BLaER1 treated with 17β-estradiol and CSF1 and Interleukin-3, amounts not matched to agents 10 nM and 100 nM (cell line): ENCODE results near the gene PRDM16.

Source experiments
- H3K27ac ChIP-seq, 11 experiments: shearing (Covaris generic); formaldehyde crosslinking; 2 replicates each; pipeline ENCODE4 v1.8.1; 2022
- H3K27me3 ChIP-seq, 11 experiments: shearing (Covaris generic); formaldehyde crosslinking; 2 replicates each; pipeline ENCODE4 v1.8.1; 2022
- H3K36me3 ChIP-seq, 11 experiments: shearing (Covaris generic); formaldehyde crosslinking; 2 replicates each; pipeline ENCODE4 v1.8.1; 2022
- H3K4me1 ChIP-seq, 10 experiments: shearing (Covaris generic); formaldehyde crosslinking; 2 replicates each; pipeline ENCODE4 v1.8.1; 2022
- H3K4me2 ChIP-seq, 11 experiments: shearing (Covaris generic); formaldehyde crosslinking; 2 replicates each; pipeline ENCODE4 v1.8.1; 2022
- H3K4me3 ChIP-seq, 10 experiments: shearing (Covaris generic); formaldehyde crosslinking; 2 replicates each; pipeline ENCODE4 v1.8.1; 2022
- H3K9ac ChIP-seq, 11 experiments: shearing (Covaris generic); formaldehyde crosslinking; 2 replicates each; pipeline ENCODE4 v1.8.1; 2022
- H3K9me3 ChIP-seq, 11 experiments: shearing (Covaris generic); formaldehyde crosslinking; replicated peaks in 1 of 11; 2 replicates each; pipeline ENCODE4 v1.8.1; 2022
- H4K20me1 ChIP-seq, 11 experiments: shearing (Covaris generic); formaldehyde crosslinking; 2 replicates each; pipeline ENCODE4 v1.8.1; 2022
- Cebpa-rat ChIP-seq, 11 experiments: shearing (Covaris generic); IDR thresholded peaks; 2 replicates each; pipeline ENCODE4 v1.8.1; 2022

The PRDM16 gene

DNA sequence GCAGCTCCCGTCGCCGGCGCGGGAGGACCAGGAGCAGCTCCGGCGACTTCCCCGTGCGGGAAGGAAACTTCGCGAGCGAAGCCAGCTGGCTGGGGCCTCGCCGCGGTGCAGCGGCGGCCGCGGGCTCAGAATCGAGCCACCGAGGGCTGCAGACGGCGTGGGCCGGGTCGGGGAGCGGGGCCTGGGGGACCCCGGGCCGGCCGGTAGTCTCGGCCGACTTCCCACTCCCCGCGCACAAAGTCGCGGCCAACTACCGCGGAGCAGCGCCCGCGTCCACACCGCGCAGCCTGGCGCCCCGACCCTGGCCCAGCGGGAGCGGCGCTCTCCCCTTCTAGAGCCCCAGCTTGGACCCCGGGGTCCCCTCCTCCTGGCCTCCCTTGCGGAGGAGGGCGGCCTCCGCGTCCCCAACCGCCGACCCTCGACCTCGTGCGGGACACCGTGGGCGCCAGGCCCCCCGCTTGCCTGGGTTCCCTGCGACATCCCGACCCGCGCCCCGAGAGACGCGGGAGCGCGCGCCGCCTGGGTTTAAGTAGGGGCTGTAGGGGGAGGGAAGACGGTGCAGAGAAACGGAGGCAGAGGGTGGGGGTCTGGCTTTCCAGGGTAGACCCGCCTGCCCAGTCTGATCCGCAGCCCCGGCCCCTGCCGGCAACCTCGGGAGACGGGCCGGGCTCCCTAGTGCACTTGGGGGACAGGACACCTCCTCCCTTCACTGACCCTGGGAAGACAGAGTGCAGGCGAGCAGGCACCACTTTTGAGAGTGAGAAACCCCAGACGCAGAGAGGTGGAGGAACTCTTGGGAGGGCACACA is 4.7 kb downstream of the PRDM16 start:
- no peak overlapping the region for H3K9ac ChIP-seq
- no peak overlapping the region for H3K4me2 ChIP-seq
- peaks cover 97 to 100% (median 99%) of the 10 kb centered on the region in 11 experiments for H3K27me3 ChIP-seq
- H3K27ac ChIP-seq = no peak overlapping the region
- H3K4me1 ChIP-seq = peaks cover 0 to 8% (median 3%) of the 10 kb centered on the region in 10 experiments; a peak in 12 of 20 replicates
- peaks cover 0 to 89% (median 67%) of the 10 kb centered on the region in 11 experiments; a peak in 17 of 22 replicates for H4K20me1 ChIP-seq
- H3K36me3 ChIP-seq = no peaks in the 10 kb centered on the region
- no peaks in the 10 kb centered on the region for H3K9me3 ChIP-seq
- no peak for TF ChIP-seq Cebpa-rat (IDR thresholded peaks at IDR 0.05)
- H3K4me3 ChIP-seq = no peak overlapping the region

DNA sequence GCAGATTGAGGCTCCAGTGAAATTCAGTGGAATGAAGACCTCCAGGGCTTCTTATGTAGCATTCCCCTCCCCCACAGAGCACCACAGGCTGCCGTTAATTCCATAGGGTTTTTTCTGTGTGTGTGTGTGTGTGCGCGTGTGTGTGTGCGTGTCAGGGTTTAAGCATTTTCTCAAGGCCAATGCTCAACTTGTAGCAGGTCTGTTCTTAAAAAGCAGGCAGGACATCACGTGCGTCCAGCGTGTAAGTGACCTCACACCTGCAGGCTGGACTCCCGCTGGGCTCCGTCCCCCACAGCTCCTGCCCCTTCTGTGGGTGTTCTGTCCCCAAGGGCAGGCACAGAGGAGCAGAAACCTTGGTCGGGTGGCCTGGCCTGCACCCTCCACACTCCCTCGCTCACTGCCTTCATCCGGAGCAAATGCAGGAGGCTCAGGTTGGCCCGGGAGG is 5.3 kb downstream of the PRDM16 start:
- Histone ChIP-seq H4K20me1 (peaks cover 0 to 92% (median 67%) of the 10 kb centered on the region in 11 experiments; a peak in 17 of 22 replicates), H3K4me2 (no peak overlapping the region)

DNA sequence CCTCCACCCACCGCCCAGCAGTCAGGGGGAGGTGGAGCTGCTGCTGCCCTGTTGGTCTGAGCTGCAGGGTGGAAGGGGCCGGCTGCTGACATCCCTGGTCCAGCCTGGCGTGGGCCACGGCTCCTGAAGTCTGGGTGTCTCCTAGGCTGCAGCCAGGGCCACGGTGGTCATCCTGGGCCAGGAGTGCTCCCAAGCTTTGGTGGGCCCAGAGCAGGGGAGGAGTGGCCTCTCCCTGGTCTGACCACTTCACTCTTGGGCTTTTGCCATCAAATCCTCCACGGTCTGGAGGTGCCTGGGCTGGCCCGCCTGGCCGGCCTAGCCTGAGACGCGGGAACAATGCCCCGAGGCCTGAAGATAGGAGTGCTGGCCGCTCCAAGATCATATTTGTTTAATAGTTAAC is 5.8 kb downstream of the PRDM16 start:
- H3K27ac ChIP-seq = no peak overlapping the region
- no peaks in the 10 kb centered on the region for H3K9me3 ChIP-seq
- peaks cover 100% of the 10 kb centered on the region in 11 experiments for H3K27me3 ChIP-seq

More for the DNA sequence above, 5.3 kb downstream of the PRDM16 start:
- H3K9me3 ChIP-seq = no peaks in the 10 kb centered on the region
- TF ChIP-seq Cebpa-rat (IDR thresholded peaks at IDR 0.05) = no peak
- H3K9ac ChIP-seq = no peak overlapping the region
- peaks cover 0 to 4% (median 0%) of the 10 kb centered on the region in 10 experiments; a peak in 1 of 20 replicates for H3K4me1 ChIP-seq
- H3K27me3 ChIP-seq = peaks cover 99 to 100% (median 99%) of the 10 kb centered on the region in 11 experiments
- H3K4me3 ChIP-seq = no peak overlapping the region
- no peaks in the 10 kb centered on the region for H3K36me3 ChIP-seq
- H3K27ac ChIP-seq = no peak overlapping the region

DNA sequence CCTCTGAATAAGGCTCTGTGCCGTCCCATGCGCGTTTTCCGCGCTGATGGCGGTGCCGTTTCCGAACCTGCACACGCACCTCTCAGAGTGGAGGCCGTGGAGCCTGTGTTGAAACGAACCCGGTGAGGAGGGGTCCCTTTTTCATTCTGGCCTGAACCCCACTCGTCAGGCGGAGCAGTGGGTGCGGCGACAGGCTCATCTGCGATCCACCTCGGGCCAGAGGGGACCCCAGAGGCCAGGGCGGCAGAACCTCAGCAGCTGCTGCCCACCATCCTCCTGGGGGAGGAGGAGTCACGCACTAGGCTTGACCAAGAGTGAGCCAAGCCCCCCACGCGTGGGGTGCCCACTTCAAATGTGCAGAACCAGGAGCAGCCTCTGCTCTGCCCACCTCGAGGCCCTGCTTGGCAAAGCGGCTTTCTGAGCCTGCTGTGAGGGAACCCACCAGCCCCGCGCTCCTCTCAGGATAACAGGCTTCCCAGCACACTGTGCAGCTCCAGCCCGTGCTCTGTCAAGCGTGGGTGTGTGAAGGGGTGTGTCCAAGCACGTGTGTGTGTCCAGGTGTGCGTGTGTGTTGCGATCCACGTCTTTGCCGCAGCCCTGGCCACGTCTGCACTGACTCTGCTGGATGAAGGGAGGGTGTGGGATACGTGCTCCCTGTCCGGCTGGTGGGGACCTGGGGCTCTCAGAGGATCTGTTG is 6.8 kb downstream of the PRDM16 start:
- H3K27ac ChIP-seq = no peak overlapping the region
- H3K9ac ChIP-seq = no peak overlapping the region
- no peak overlapping the region for H3K4me3 ChIP-seq
- H3K9me3 ChIP-seq = no peaks in the 10 kb centered on the region
- TF ChIP-seq Cebpa-rat (IDR thresholded peaks at IDR 0.05) = no peak
- H4K20me1 ChIP-seq = peaks cover 0 to 97% (median 63%) of the 10 kb centered on the region in 11 experiments; a peak in 17 of 22 replicates
- H3K27me3 ChIP-seq = peaks cover 92 to 100% (median 100%) of the 10 kb centered on the region in 11 experiments
- H3K36me3 ChIP-seq = no peaks in the 10 kb centered on the region
- no peak overlapping the region for H3K4me2 ChIP-seq
- peaks cover 0 to under 1% (median 0%) of the 10 kb centered on the region in 10 experiments; a peak in 1 of 20 replicates for H3K4me1 ChIP-seq

More for the DNA sequence above, 5.8 kb downstream of the PRDM16 start:
- H4K20me1 ChIP-seq = peaks cover 0 to 95% (median 67%) of the 10 kb centered on the region in 11 experiments; a peak in 17 of 22 replicates
- H3K4me1 ChIP-seq = peaks cover 0 to 4% (median 0%) of the 10 kb centered on the region in 10 experiments; a peak in 1 of 20 replicates
- no peak overlapping the region for H3K4me3 ChIP-seq
- H3K36me3 ChIP-seq = no peaks in the 10 kb centered on the region
- no peak overlapping the region for H3K9ac ChIP-seq
- H3K4me2 ChIP-seq = no peak overlapping the region
- TF ChIP-seq Cebpa-rat (IDR thresholded peaks at IDR 0.05) = no peak

DNA sequence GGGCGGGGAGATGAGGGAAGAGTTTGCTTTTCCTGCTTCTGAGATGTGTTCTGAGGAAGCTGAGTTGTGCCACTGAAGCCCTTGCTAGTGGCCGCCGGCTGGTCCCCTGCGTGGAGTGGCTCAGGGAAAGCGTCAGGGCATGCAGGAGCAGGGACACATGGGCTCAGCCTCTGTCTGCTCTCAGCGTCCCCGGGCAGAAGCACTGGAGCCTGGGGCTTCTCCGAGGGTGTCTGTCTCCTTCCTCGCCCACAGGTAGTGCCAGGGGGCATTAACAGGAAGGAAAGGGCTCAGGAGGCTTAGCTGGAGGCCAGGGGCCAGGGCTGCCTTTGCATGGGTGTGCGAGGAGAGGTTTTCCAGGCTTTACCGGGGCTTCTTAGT is 7.3 kb downstream of the PRDM16 start:
- no peak overlapping the region for H3K27ac ChIP-seq
- no peaks in the 10 kb centered on the region for H3K9me3 ChIP-seq
- no peak overlapping the region for H3K4me2 ChIP-seq
- H3K4me1 ChIP-seq = no peaks in the 10 kb centered on the region
- no peak for TF ChIP-seq Cebpa-rat (IDR thresholded peaks at IDR 0.05)
- H3K4me3 ChIP-seq = no peak overlapping the region
- H3K27me3 ChIP-seq = peaks cover 86 to 100% (median 98%) of the 10 kb centered on the region in 11 experiments
- H3K9ac ChIP-seq = no peak overlapping the region
- H4K20me1 ChIP-seq = peaks cover 0 to 97% (median 57%) of the 10 kb centered on the region in 11 experiments; a peak in 17 of 22 replicates
- H3K36me3 ChIP-seq = no peaks in the 10 kb centered on the region

DNA sequence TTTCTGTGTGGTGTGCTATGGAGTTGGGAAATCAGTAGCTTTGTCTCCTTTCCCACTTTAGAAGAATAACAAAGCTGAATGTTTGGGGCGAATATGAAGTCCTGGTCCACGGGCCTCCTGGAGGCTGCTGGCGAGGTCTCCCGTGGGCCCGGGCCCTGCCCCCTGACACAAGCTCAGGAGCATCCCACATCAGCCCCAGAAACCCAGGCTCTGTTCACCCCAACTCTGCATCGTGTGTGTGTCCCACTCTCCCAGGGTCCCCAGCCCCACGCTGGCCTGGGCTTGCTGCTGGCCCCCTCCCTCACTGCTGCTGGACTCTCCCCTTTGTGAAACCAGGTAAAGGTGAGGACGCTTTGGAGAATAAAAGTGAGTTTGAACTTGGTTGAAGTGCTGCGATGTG is 8.1 kb downstream of the PRDM16 start:
- Histone ChIP-seq H3K27me3 (peaks cover 83 to 100% (median 98%) of the 10 kb centered on the region in 11 experiments), H3K4me1 (no peaks in the 10 kb centered on the region; a peak in 1 of 20 replicates), H3K27ac (no peak overlapping the region), H4K20me1 (peaks cover 0 to 97% (median 50%) of the 10 kb centered on the region in 11 experiments; a peak in 17 of 22 replicates), H3K9me3 (no peaks in the 10 kb centered on the region), H3K9ac (no peak overlapping the region), H3K4me3 (no peak overlapping the region), H3K36me3 (no peaks in the 10 kb centered on the region), H3K4me2 (no peak overlapping the region)
- TF ChIP-seq Cebpa-rat (IDR thresholded peaks at IDR 0.05) = no peak

DNA sequence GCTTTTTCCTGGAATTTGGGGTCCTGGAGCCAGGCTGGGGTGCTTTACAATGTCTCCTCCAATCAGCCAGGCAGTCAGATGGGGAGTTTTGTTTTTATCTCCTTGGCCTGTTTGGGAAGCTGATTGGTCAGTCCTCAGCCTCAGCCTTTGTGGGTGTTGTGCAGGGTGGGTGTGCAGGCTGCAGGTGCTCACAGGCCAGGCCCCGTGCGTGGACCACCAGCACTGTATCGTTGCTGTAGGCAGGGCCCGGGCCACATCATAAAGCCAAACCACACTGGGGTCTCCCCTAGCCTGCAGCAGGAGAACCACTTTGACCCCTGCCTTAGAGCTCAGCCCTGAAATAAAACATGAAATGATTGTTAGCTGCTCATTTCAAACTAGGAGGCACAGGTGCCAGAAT is 8.6 kb downstream of the PRDM16 start:
- TF ChIP-seq Cebpa-rat (IDR thresholded peaks at IDR 0.05) = no peak
- Histone ChIP-seq H3K27ac (no peak overlapping the region), H3K4me3 (no peak overlapping the region), H3K36me3 (no peaks in the 10 kb centered on the region), H4K20me1 (peaks cover 0 to 97% (median 45%) of the 10 kb centered on the region in 11 experiments; a peak in 16 of 22 replicates), H3K4me2 (no peak overlapping the region), H3K9me3 (no peaks in the 10 kb centered on the region), H3K9ac (no peak overlapping the region), H3K27me3 (peaks cover 83 to 100% (median 98%) of the 10 kb centered on the region in 11 experiments), H3K4me1 (no peaks in the 10 kb centered on the region; a peak in 1 of 20 replicates)

DNA sequence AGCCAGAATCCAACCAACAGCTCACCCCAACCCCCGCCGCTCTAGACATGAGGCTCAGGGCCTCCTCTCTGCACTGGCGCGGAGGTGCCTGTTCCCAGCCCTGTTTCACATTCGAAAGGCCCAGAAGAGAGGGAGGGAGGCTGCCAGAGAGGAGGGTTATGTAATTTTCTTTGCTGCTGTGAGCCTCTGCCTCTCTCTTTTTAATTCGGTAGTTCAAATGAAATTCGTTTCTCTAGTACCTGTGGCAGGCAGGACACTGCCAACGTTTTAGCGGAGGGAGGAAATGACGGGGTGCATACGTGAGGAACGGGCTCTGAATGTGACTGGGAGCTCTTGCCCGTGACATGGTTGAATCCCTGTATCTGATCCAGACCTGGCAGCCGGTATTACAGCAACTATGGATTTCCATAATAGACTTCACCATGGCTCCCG is 9.4 kb downstream of the PRDM16 start:
- no peak overlapping the region for H3K27ac ChIP-seq
- no peak overlapping the region for H3K4me2 ChIP-seq
- H3K27me3 ChIP-seq = peaks cover 80 to 100% (median 97%) of the 10 kb centered on the region in 11 experiments
- no peak overlapping the region for H3K4me3 ChIP-seq
- peaks cover 0 to 95% (median 36%) of the 10 kb centered on the region in 11 experiments; a peak in 15 of 22 replicates for H4K20me1 ChIP-seq
- no peaks in the 10 kb centered on the region for H3K9me3 ChIP-seq
- H3K4me1 ChIP-seq = no peaks in the 10 kb centered on the region; a peak in 1 of 20 replicates
- H3K36me3 ChIP-seq = no peaks in the 10 kb centered on the region
- TF ChIP-seq Cebpa-rat (IDR thresholded peaks at IDR 0.05) = no peak
- no peak overlapping the region for H3K9ac ChIP-seq

DNA sequence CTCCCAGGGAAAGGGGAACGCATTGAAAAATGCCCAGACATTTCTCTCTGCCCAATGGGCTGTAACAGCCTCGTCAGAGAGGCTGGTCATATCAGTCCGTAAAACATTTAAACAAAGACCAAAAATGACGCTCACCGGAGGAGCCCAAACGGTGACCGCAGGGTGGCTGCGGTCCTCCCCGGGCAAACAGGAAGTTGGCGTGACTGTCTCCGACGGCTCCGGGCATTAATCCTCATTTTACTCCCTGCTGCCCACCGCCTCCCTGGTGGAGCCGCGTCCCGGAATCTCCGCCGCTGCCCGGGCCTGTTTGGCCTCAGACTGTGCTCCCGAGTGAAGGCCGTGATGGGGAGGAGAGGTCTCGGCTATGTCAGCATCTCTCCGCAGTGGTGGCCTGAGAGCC is 9.9 kb downstream of the PRDM16 start:
- Histone ChIP-seq H4K20me1 (peaks cover 0 to 91% (median 33%) of the 10 kb centered on the region in 11 experiments; a peak in 15 of 22 replicates), H3K27me3 (peaks cover 76 to 100% (median 94%) of the 10 kb centered on the region in 11 experiments)
- TF ChIP-seq Cebpa-rat (IDR thresholded peaks at IDR 0.05) = no peak

More for the DNA sequence above, 9.9 kb downstream of the PRDM16 start:
- no peaks in the 10 kb centered on the region for H3K9me3 ChIP-seq
- no peaks in the 10 kb centered on the region for H3K36me3 ChIP-seq
- no peak overlapping the region for H3K4me2 ChIP-seq
- H3K4me3 ChIP-seq = no peak overlapping the region
- no peak overlapping the region for H3K9ac ChIP-seq
- no peaks in the 10 kb centered on the region; a peak in 1 of 20 replicates for H3K4me1 ChIP-seq
- H3K27ac ChIP-seq = no peak overlapping the region
